C4-2B (cell line): ENCODE measurements around the gene FBXW11.

Source experiments
- H3K27ac ChIP-seq: fragments of 450-650 bp; 2 replicates; pipeline ENCODE4 v1.5.1; 2017
- CTCF ChIP-seq: fragments of 450-650 bp; conservative IDR thresholded peaks from 2 replicates; pipeline ENCODE4 v1.5.1; 2017; ENCODE audit warnings: mild to moderate bottlenecking
- ZFX ChIP-seq: fragments of 450-650 bp; IDR thresholded peaks from 2 replicates; pipeline ENCODE4 v1.6.1; 2017

The FBXW11 gene

GRCh38 chr5:171830686-171831085, 175.8 kb downstream of the FBXW11 start:
- no peak overlapping the region for H3K27ac ChIP-seq
- TF ChIP-seq CTCF, result no peak
- no peak for TF ChIP-seq ZFX

- no peak overlapping the region for H3K27ac ChIP-seq
- TF ChIP-seq ZFX, result no peak
- no peak for TF ChIP-seq CTCF
Observed at GRCh38 chr5:171827162-171827561, 179.3 kb downstream of the FBXW11 start.

GRCh38 chr5:171826132-171826531, 180.3 kb downstream of the FBXW11 start:
- no peak overlapping the region for H3K27ac ChIP-seq
- TF ChIP-seq ZFX (no peak), CTCF (no peak)

GRCh38 chr5:171825051-171825450, 181.4 kb downstream of the FBXW11 start:
- TF ChIP-seq CTCF, result no peak
- TF ChIP-seq ZFX, result no peak
- no peak overlapping the region for H3K27ac ChIP-seq

GRCh38 chr5:171823269-171823668, 183.2 kb downstream of the FBXW11 start:
- H3K27ac ChIP-seq, result no peak overlapping the region
- TF ChIP-seq ZFX (no peak), CTCF (no peak)

- no peak for TF ChIP-seq CTCF
- no peak for TF ChIP-seq ZFX
- no peak overlapping the region for H3K27ac ChIP-seq
Observed at GRCh38 chr5:171821286-171821685, 185.2 kb downstream of the FBXW11 start.

- H3K27ac ChIP-seq, result no peak overlapping the region
- no peak for TF ChIP-seq ZFX
- no peak for TF ChIP-seq CTCF
Observed at GRCh38 chr5:171820561-171820960, 185.9 kb downstream of the FBXW11 start.

GRCh38 chr5:171816666-171817065, 189.8 kb downstream of the FBXW11 start:
- TF ChIP-seq CTCF, result no peak
- no peak overlapping the region for H3K27ac ChIP-seq
